ENCODE data around the gene CIT. TPM values are rescaled to one million over a fixed set of nuclear protein-coding genes. Genes with fewer than 3 reads are reported as not detected.

CIT gene
- total RNA-seq, 2 experiments from 2014 or later, result 43.3 to 48.4 TPM

- ChIA-PET CTCF (no interaction called here), POLR2A (no interaction called here)
- H3K27ac Mint-ChIP-seq, result no peak overlapping the region
- H3K4me3 Mint-ChIP-seq, result no peak overlapping the region
- intact Hi-C loops (cut with micrococcal nuclease), result no loop called here
- no peaks in the 10 kb centered on the region for H3K9me3 Mint-ChIP-seq
- no peak for ATAC-seq
- no peaks in the 10 kb centered on the region for H3K4me1 Mint-ChIP-seq (ENCODE audit: low read depth)
- no peak for TF ChIP-seq CTCF (IDR thresholded peaks at IDR 0.05)
- H3K36me3 Mint-ChIP-seq (ENCODE audit: low read depth), result peaks cover 8% of the 10 kb centered on the region
- DNase-seq, result no peak
- H3K27me3 Mint-ChIP-seq, result no peaks in the 10 kb centered on the region
Observed at GRCh38 chr12:119691202-119691810, 185.8 kb downstream of the CIT start.

GRCh38 chr12:119689935-119690500 is 187.1 kb downstream of the CIT start:
- intact Hi-C loops (cut with micrococcal nuclease), result no loop called here
- no peak overlapping the region for H3K27ac Mint-ChIP-seq
- no peaks in the 10 kb centered on the region for H3K4me1 Mint-ChIP-seq (ENCODE audit: low read depth)
- ChIA-PET CTCF (no interaction called here), POLR2A (no interaction called here)
- no peaks in the 10 kb centered on the region for H3K27me3 Mint-ChIP-seq
- DNase-seq (no peak), ATAC-seq (no peak)
- no peak for TF ChIP-seq CTCF (IDR thresholded peaks at IDR 0.05)
- H3K4me3 Mint-ChIP-seq, result no peak overlapping the region
- peaks cover 10% of the 10 kb centered on the region for H3K36me3 Mint-ChIP-seq (ENCODE audit: low read depth)
- H3K9me3 Mint-ChIP-seq, result no peaks in the 10 kb centered on the region

- intact Hi-C loops (cut with micrococcal nuclease), result no loop called here
- POLR2A ChIA-PET, result no interaction called here
- Mint-ChIP-seq H3K4me3 (no peak overlapping the region), H3K9me3 (no peaks in the 10 kb centered on the region), H3K27ac (no peak overlapping the region), H3K36me3 (ENCODE audit: low read depth) (peaks cover 10% of the 10 kb centered on the region), H3K27me3 (no peaks in the 10 kb centered on the region), H3K4me1 (ENCODE audit: low read depth) (peaks cover 2% of the 10 kb centered on the region)
- no peak for ATAC-seq
- no peak for TF ChIP-seq CTCF (IDR thresholded peaks at IDR 0.05)
- CTCF ChIA-PET, result no interaction called here
- no peak for DNase-seq
Observed at GRCh38 chr12:119687879-119688278, 189.2 kb downstream of the CIT start.

GRCh38 chr12:119687406-119687805 is 189.7 kb downstream of the CIT start:
- ChIA-PET POLR2A (no interaction called here), CTCF (no interaction called here)
- no peak for DNase-seq
- no peak overlapping the region for H3K27ac Mint-ChIP-seq
- H3K36me3 Mint-ChIP-seq (ENCODE audit: low read depth), result peaks cover 10% of the 10 kb centered on the region
- no peak for TF ChIP-seq CTCF (IDR thresholded peaks at IDR 0.05)
- H3K4me1 Mint-ChIP-seq (ENCODE audit: low read depth), result peaks cover 6% of the 10 kb centered on the region
- no peak for ATAC-seq
- intact Hi-C loops (cut with micrococcal nuclease), result no loop called here
- H3K4me3 Mint-ChIP-seq, result no peak overlapping the region
- H3K9me3 Mint-ChIP-seq, result no peaks in the 10 kb centered on the region
- H3K27me3 Mint-ChIP-seq, result no peaks in the 10 kb centered on the region

- no peak for DNase-seq
- no peak for TF ChIP-seq CTCF (IDR thresholded peaks at IDR 0.05)
- Mint-ChIP-seq H3K27me3 (no peaks in the 10 kb centered on the region), H3K27ac (no peak overlapping the region), H3K36me3 (ENCODE audit: low read depth) (peaks cover 10% of the 10 kb centered on the region), H3K4me1 (ENCODE audit: low read depth) (peaks cover 13% of the 10 kb centered on the region), H3K9me3 (no peaks in the 10 kb centered on the region), H3K4me3 (no peak overlapping the region)
- intact Hi-C loops (cut with micrococcal nuclease), result no loop called here
- ChIA-PET CTCF (no interaction called here), POLR2A (interaction anchor here (1.0 kb wide), 1 partner anchor 36 kb away, joined by 3 read pairs; no protein-coding TSS in a partner anchor)
- ATAC-seq, result no peak
Observed at GRCh38 chr12:119686776-119687175, 190.3 kb downstream of the CIT start.

Data from activated CD8-positive, alpha-beta T cell treated with anti-CD3 and anti-CD28 coated beads for 36 hours (primary cell).